Activated T-cell treated with anti-CD3 and anti-CD28 coated beads, Interleukin-2, amount 50 U/mL, for 72 hours (primary cell): ENCODE results near the gene HSPB6. TPM values are rescaled to one million over a fixed set of nuclear protein-coding genes. Genes with fewer than 3 reads are reported as not detected.
"Not testable (repeated sequence)": the region's sequence is repeated elsewhere in the genome, so short reads cannot be mapped to it uniquely, and the experiment has no call there.

Source experiments
- ATAC-seq, 2 donors: fragments of 150-1000 bp; cut with Tn5 transposase; replicated peaks in 1 of 2; 2 replicates each; pipeline ENCODE4 v1.10.0; 2021; ENCODE audit warnings: moderate library complexity in 2 of 2, mild to moderate bottlenecking in 1 of 2
- DNase-seq, 2 donors: peaks; one replicate each; pipeline ENCODE4 v3.0.0; 2021 to 2022; ENCODE audit warnings: mixed read lengths in 1 of 2
- H3K27ac Mint-ChIP-seq: one replicate; pipeline ENCODE4 v1.8.0; 2022; ENCODE audit warnings: mild to moderate bottlenecking, moderate library complexity, mixed read lengths
- H3K27me3 Mint-ChIP-seq: one replicate; pipeline ENCODE4 v1.8.0; 2022; ENCODE audit warnings: low read depth, mixed read lengths
- H3K36me3 Mint-ChIP-seq, 2 donors: one replicate each; pipeline ENCODE4 v1.8.0; 2022; ENCODE audit warnings: mixed read lengths in 2 of 2, mild to moderate bottlenecking in 1 of 2; ENCODE audit not compliant: insufficient read depth in 2 of 2
- H3K4me1 Mint-ChIP-seq: one replicate; pipeline ENCODE4 v1.8.0; 2022; ENCODE audit warnings: low read depth, mixed read lengths
- H3K4me3 Mint-ChIP-seq, 2 donors: one replicate each; pipeline ENCODE4 v1.8.0; 2022; ENCODE audit warnings: mild to moderate bottlenecking in 2 of 2, mixed read lengths in 2 of 2, moderate library complexity in 2 of 2
- H3K9me3 Mint-ChIP-seq, 2 donors: one replicate each; pipeline ENCODE4 v1.8.0; 2022; ENCODE audit warnings: mixed read lengths in 2 of 2
- total RNA-seq, 2 donors: library from RNA; stranded (reverse); gene quantifications; one replicate each; pipeline ENCODE4 v1.2.3, GENCODE V29; 2022

Gene HSPB6, protein sequence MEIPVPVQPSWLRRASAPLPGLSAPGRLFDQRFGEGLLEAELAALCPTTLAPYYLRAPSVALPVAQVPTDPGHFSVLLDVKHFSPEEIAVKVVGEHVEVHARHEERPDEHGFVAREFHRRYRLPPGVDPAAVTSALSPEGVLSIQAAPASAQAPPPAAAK
- 1 to 10 TPM; 1.4 to 2.4 TPM for total RNA-seq

DNA sequence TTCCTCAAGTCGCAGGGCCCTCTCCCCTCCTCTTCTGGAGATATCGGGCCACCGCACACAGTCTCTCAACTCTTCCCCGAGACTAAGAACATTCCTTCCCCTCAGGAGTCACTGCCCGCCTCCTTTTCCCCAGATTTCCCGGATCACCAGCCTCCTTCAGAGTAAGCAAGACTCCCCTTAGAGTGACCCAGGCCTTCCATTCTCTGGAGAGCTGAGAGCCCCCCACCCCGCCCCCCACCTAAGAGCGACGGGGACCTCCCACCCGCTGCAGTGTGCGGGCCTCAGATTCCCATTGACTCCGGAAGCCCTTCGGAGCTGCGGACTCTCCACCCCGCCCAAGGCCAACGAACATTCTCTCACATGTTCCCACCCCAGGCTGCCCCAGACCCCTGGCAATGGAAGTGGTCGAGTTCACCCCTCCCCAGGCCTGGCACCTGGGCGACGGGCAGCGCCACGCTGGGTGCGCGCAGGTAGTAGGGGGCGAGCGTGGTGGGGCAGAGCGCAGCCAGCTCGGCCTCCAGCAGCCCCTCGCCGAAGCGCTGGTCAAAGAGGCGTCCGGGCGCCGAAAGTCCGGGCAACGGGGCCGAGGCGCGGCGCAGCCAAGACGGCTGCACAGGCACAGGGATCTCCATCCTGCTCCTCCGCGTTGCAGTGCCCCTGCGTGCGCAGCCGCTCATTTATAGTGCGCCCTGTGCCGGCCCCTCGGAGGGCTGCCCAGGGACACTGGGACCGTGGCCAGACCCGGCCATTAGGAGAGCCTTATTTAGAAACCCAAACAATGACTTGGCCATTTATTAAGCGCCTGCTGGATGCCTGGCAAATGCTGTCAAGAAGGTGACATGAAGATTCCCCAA lies at the start of gene HSPB6:
Gene HSPB6 (minus strand): TSS at position 653 of the 854 bp plus-strand sequence. CDS start 21 bp downstream, at position 632.
- Mint-ChIP-seq H3K9me3 (no peaks in the 10 kb centered on the region), H3K4me3 (peak within 1 kb of the TSS; percentile 82 to 88), H3K36me3 (peaks cover 0 to 9% of the 10 kb centered on the region in 2 donors), H3K27me3 (peaks cover 6% of the 10 kb centered on the region), H3K27ac (peak within 1 kb of the TSS; percentile 84), H3K4me1 (peaks cover 41% of the 10 kb centered on the region)
- no peak for DNase-seq
- ATAC-seq, result no peak

DNA sequence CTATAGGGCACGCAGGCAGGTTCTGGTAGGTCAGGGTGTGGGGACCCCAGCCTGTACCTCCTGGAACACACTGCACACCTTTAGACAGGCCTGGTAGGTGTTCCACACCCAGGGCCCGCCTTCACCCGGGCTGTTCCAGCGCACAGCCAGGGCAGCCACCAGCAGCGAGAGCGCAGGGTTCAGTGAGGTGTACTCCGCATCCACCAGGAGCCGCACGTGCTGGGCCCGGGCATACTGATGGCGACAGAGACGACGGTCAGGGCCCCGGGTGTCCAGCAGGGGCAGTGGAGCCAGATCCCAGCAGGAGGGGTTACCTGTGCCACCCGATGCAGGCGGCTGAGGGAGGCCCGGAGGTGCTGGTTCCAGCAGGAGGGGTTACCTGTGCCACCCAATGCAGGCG lies 49.8 kb upstream of the HSPB6 start:
- no peaks in the 10 kb centered on the region for H3K36me3 Mint-ChIP-seq
- peaks cover 20% of the 10 kb centered on the region for H3K27me3 Mint-ChIP-seq
- no peak overlapping the region for H3K4me3 Mint-ChIP-seq
- ATAC-seq, result no peak
- no peak overlapping the region for H3K27ac Mint-ChIP-seq
- no peaks in the 10 kb centered on the region for H3K9me3 Mint-ChIP-seq
- H3K4me1 Mint-ChIP-seq, result peaks cover 5% of the 10 kb centered on the region
- DNase-seq, result no peak

DNA sequence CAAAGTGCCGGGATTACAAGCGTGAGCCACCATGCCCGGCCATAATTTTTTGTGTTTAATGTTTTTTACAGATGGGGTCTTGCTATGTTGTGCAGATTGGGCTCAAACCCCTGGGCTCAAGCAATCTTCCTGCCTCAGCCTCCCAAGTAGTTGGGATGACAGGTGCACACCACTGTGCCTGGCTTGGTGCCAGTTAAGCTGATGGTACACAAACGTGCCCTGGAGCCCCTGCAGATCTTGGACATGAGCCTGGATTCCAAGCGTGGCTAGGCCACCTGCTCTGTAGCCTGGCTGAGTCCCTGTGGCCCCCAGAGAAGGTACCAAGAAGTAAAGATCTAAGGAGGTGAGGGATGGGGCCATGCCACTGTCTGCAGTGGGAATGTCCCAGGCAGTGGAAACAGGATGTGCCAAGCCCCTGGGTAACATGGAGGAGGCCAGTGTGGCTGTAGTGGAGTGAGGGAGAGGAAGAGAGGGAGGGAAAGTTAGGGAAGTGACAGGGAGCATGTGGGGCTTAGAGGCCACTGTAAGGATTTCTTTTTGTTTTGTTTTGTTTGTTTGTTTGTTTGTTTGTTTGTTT lies 48.8 kb upstream of the HSPB6 start:
- Mint-ChIP-seq H3K4me3 (no peak overlapping the region), H3K9me3 (no peaks in the 10 kb centered on the region), H3K36me3 (no peaks in the 10 kb centered on the region), H3K4me1 (peaks cover 5% of the 10 kb centered on the region), H3K27ac (no peak overlapping the region), H3K27me3 (peaks cover 10% of the 10 kb centered on the region)
- no peak for ATAC-seq
- DNase-seq, result no peak

DNA sequence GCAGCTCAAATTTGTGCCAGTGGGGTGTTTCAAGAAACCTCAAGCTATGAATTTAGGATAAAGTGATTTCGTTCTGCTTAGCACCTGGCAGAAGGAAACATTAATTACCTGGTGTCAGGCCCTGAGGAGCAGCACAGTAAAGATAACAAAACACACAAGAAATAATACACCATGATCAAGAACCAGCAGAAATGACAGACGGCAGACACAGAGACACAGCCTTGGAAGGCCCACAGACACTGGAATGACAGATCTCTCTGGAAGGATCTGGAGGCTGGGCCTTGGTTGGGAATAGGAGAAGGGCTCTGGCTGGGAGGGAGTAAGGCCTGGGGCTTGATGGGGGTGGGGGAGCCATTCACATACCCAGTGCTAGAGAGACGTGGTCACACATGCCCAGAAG lies 45.0 kb upstream of the HSPB6 start:
- ATAC-seq (no peak), DNase-seq (no peak)
- Mint-ChIP-seq H3K27ac (no peak overlapping the region), H3K27me3 (peaks cover 14% of the 10 kb centered on the region), H3K9me3 (no peaks in the 10 kb centered on the region), H3K36me3 (no peaks in the 10 kb centered on the region), H3K4me3 (no peak overlapping the region), H3K4me1 (peaks cover 10% of the 10 kb centered on the region)

DNA sequence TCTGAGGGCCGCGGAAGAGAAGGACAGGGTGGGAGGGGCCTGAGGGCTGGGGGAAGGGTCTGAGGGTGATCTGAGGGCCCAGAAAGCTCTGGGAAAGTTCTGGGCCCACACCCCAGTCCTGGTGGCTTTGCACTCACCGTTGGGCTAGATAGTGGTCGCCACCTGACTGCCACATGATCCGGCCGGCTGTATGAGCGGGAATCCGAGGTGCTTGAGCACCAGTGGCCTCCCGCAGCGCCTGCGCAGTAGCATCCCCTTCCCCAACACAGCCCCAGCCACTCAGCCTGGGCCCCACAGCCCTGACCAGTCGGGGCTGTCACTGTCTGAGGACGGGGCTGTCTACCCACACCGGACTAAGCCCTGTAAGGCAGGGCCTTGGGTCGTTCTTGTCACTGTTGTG lies 40.8 kb upstream of the HSPB6 start:
- Mint-ChIP-seq H3K4me1 (peaks cover 6% of the 10 kb centered on the region), H3K4me3 (no peak overlapping the region), H3K27ac (no peak overlapping the region), H3K27me3 (peaks cover 26% of the 10 kb centered on the region), H3K9me3 (no peaks in the 10 kb centered on the region), H3K36me3 (no peaks in the 10 kb centered on the region)
- peak; percentile 22 to 48 for ATAC-seq
- peak in 1 of 2 donors; percentile 20 for DNase-seq

DNA sequence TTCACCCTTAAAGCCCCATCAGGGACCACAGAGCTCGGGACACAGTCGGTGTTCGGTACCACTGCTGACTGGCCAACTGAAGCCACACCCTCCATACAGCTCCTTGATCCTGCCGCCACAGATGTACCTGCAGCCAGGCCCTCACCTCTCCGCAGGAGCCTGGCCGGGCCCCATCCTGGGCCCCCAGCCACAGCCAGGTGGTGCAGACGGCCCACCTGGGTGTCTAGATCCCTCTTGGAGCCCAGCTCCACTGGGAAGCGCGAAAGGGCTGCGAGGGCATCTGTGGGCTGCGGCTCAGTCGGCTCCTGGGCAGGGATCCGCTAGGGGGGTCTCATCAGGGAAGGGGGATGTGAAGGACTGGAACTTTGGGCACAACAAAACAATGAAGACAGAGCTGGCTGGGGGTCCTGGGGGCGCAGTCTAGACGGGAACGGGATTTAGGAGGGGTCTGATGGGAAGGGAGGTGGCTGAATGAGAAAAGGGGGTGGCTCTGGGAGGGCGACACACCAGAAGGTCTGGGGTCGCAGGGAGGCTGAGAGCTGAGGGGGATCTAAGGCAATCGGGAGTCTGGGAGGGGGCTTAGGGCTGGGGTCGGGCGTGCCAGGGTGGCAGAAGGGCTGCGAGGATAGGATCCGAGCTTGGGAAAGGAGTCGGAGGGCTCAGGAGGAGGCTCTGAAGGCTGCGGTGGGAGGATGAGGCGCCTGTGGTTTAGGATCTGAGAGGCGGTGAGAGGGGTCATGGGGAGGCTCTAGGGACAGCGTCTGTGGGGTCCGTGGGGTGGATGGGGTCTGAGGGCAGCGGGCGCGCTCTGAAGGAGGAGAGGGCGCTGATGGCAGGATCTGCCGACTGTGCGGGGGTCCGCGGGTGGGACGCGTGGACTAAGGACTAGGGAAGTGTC lies 40.1 kb upstream of the HSPB6 start:
- ATAC-seq (peak in 1 of 2 donors; percentile 7), DNase-seq (no peak)
- peak overlapping the region; percentile 30 for H3K27ac Mint-ChIP-seq
- no peaks in the 10 kb centered on the region for H3K36me3 Mint-ChIP-seq
- H3K27me3 Mint-ChIP-seq, result peaks cover 26% of the 10 kb centered on the region
- H3K4me1 Mint-ChIP-seq, result peaks cover 6% of the 10 kb centered on the region
- no peaks in the 10 kb centered on the region for H3K9me3 Mint-ChIP-seq
- H3K4me3 Mint-ChIP-seq, result peak overlapping the region in 1 of 2 donors; percentile 13

DNA sequence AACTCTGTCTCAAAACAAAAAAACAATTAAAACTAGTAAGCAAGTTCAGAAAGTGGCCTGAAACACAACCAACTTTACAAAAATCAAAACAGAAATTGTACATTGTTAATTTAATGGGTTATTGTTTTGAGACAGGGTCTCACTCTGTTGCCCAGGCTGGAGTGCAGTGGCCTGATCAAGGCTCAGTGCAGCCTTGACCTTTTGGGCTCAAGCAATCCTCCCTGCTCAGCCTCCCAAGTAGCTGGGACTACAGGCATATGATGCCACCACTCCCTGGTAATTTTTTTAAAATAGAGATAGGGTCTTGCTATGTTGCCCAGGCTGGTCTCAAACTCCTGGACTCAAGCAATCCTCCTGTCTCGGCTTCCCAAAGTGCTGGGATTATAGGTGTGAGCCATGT lies 38.7 kb upstream of the HSPB6 start:
- H3K9me3 Mint-ChIP-seq, H3K36me3 Mint-ChIP-seq, ATAC-seq, H3K4me1 Mint-ChIP-seq, DNase-seq, H3K27ac Mint-ChIP-seq, H3K4me3 Mint-ChIP-seq: not testable (repeated sequence)
- H3K27me3 Mint-ChIP-seq, result peaks cover 26% of the 10 kb centered on the region

DNA sequence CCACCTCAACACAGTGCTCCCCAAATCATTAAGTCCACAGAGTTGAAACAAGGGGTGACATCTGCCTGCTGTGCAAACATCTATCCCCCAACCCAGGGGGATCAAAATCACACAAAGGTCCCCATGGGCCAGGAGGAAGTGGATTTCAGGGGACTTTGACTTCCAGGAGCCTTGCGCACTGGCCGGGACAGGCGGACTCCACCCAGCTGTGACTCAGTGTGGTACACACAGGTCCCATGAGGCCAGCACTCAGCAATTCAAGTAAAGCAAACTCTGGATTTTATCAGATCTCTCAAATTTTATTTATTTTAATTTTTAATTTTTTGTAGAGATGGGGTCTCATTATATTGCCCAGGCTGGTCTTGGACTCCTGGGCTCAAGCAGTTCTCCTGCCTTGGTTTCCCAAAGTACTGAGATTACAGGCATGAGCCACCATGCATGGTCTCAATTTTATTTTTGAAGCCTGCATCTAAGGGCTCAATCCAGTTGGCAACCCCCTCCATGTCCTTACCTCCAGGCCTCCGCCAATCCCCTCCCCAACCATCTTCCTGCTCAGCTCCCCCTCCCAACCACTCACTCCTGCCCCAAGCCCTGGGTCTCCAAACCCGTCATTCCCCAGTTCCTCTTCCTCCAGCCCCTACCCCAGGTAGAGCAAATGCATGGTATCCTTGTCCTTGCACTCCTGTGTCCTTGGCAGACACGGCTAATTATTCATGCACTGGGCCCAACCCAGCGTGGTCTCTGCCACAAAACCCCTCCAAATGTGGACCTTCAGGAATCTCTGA lies 36.7 kb upstream of the HSPB6 start:
- peaks cover 6% of the 10 kb centered on the region for H3K4me1 Mint-ChIP-seq
- ATAC-seq, result no peak

DNA sequence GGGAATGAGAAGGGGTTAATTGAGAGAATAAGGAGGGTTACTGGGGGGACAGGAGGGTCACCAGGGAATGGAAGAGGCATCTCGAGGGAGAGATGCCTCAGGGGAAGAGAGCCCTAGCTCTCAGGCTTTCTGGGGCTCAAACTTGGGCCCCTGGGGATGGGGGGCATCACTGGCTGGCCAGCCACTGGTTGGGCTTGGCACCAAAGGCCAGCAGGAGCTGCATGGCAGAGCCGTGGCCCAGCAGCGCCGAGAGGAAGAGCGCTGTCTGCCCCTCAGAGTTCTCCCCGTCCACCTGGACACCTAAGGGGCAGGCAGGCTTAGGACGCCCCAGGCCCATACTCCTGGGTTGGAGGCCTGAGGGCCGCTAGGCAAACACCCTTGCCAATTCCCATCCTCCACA lies 36.1 kb upstream of the HSPB6 start:
- H3K36me3 Mint-ChIP-seq, result no peaks in the 10 kb centered on the region
- no peak for DNase-seq
- ATAC-seq, result no peak
- H3K27ac Mint-ChIP-seq, result no peak overlapping the region
- H3K4me3 Mint-ChIP-seq, result no peak overlapping the region
- peaks cover 21% of the 10 kb centered on the region for H3K27me3 Mint-ChIP-seq
- H3K4me1 Mint-ChIP-seq, result peaks cover 6% of the 10 kb centered on the region
- H3K9me3 Mint-ChIP-seq, result no peaks in the 10 kb centered on the region

More for the DNA sequence above, 36.7 kb upstream of the HSPB6 start:
- no peaks in the 10 kb centered on the region for H3K36me3 Mint-ChIP-seq
- no peak overlapping the region for H3K27ac Mint-ChIP-seq
- H3K9me3 Mint-ChIP-seq, result no peaks in the 10 kb centered on the region
- H3K27me3 Mint-ChIP-seq, result peaks cover 26% of the 10 kb centered on the region
- H3K4me3 Mint-ChIP-seq, result no peak overlapping the region
- DNase-seq, result no peak

DNA sequence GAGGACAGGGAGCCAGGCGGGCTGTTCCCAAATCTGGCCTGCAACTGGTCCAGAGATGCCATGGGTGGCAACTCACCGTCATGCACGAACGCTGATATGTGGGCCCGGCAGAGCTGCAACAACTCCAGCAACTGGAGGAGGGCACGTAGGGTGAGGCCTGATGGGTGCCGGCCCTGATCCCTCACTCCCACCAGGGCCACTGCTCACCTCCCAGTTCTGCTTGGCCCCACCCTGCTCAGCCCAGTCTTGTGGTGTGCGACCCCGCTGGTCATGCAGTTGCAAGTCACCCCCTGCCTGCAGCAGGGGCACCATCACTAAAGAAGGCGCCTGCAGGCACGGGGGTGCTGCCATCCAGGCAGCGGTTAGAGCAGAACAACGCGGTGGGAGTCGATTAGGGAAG lies 35.5 kb upstream of the HSPB6 start:
- H3K27ac Mint-ChIP-seq, result no peak overlapping the region
- H3K27me3 Mint-ChIP-seq, result peaks cover 17% of the 10 kb centered on the region
- H3K4me3 Mint-ChIP-seq, result no peak overlapping the region
- no peaks in the 10 kb centered on the region for H3K36me3 Mint-ChIP-seq
- H3K4me1 Mint-ChIP-seq, result peaks cover 6% of the 10 kb centered on the region
- no peak for ATAC-seq
- no peak for DNase-seq
- no peaks in the 10 kb centered on the region for H3K9me3 Mint-ChIP-seq

DNA sequence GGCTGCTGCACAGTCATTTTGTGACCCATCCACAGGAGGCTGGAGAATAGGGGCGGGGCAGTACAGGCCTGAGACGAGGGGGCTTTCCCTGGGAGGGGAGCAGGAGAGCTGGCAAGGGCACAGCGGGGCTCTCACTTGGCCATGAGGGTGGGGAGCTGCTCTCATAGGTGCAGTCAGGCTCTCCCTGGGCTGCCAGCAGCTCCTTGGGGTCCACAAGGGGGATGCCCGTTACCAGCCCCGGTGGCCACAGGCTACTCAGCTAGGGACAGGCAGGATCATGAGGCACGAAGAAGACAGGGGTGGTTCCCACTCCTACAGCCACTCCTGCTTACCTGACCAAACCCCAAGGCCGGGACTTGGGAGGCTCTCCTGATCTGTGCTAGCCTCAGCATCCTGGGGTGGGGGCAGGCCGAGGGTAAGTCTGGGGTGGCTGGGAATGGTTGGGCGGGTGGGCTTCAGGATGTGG lies 35.0 kb upstream of the HSPB6 start:
- H3K4me3 Mint-ChIP-seq, result no peak overlapping the region
- no peak overlapping the region for H3K27ac Mint-ChIP-seq
- no peaks in the 10 kb centered on the region for H3K9me3 Mint-ChIP-seq
- DNase-seq (no peak), ATAC-seq (no peak)
- H3K27me3 Mint-ChIP-seq, result peaks cover 12% of the 10 kb centered on the region
- peaks cover under 1% of the 10 kb centered on the region for H3K4me1 Mint-ChIP-seq
- no peaks in the 10 kb centered on the region for H3K36me3 Mint-ChIP-seq
